GM12864 (cell line): ENCODE data around the gene CLEC1A.

ENCODE experiments used
- DNase-seq: peaks from one replicate; pipeline ENCODE4 v3.0.0-alpha.2; 2011; ENCODE audit warnings: low read depth
- H3K4me3 ChIP-seq: 2 replicates; pipeline ENCODE4 v1.5.1; 2011; ENCODE audit warnings: mild to moderate bottlenecking, low read depth, low read length, control low read depth
- CTCF ChIP-seq: IDR thresholded peaks from 2 replicates; pipeline ENCODE4 v1.5.1; 2011; ENCODE audit warnings: low read depth, mild to moderate bottlenecking, moderate library complexity, low read length, control low read depth, inconsistent platforms; ENCODE audit errors: missing control alignments

CLEC1A gene

GRCh38 chr12:10098791-10099190 lies at the start of gene CLEC1A:
Gene CLEC1A (minus strand): TSS chr12:10098985. CDS start chr12:10098922, 63 bp downstream.
- DNase-seq, result no peak
- H3K4me3 ChIP-seq, result no peak within 1 kb of the TSS
- TF ChIP-seq CTCF, result no peak

GRCh38 chr12:10147714-10148403 lies 49.1 kb upstream of the CLEC1A start:
- no peak overlapping the region for H3K4me3 ChIP-seq
- DNase-seq, result no peak
- TF ChIP-seq CTCF, result no peak

- TF ChIP-seq CTCF, result no peak
These were observed 44.3 kb upstream of the CLEC1A start for GRCh38 chr12:10142976-10143589.

GRCh38 chr12:10140001-10140400 lies 41.2 kb upstream of the CLEC1A start:
- peak; percentile 45 for TF ChIP-seq CTCF
- H3K4me3 ChIP-seq, result no peak overlapping the region
- DNase-seq, result no peak

More at GRCh38 chr12:10142976-10143589, 44.3 kb upstream of the CLEC1A start:
- DNase-seq, result no peak
- no peak overlapping the region for H3K4me3 ChIP-seq

- TF ChIP-seq CTCF, result no peak
- no peak for DNase-seq
- no peak overlapping the region for H3K4me3 ChIP-seq
These were observed 37.9 kb upstream of the CLEC1A start for GRCh38 chr12:10136637-10137205.

GRCh38 chr12:10135126-10135525 lies 36.3 kb upstream of the CLEC1A start:
- DNase-seq, result no peak
- no peak overlapping the region for H3K4me3 ChIP-seq
- TF ChIP-seq CTCF, result no peak
